Gastrocnemius medialis (tissue), 4 donors: ENCODE measurements around the gene DMKN. TPM values are rescaled to one million over a fixed set of nuclear protein-coding genes. Genes with fewer than 3 reads are reported as not detected.

Experiments
- ATAC-seq, 2 donors: fragments of 150-250 bp; one replicate each; pipeline ENCODE4 v1.9.1; 2016
- DNase-seq, 2 donors: peaks; one replicate each; pipeline ENCODE4 v3.0.0-alpha.2; 2019
- H3K27ac ChIP-seq, 4 donors: fragments of 200-600 bp; sonication (generic); 1 replicate in 1 of 4; 2 replicates in 3 of 4; pipeline ENCODE4 v1.5.1; 2016 to 2018; ENCODE audit warnings: mild to moderate bottlenecking in 2 of 4, moderate library complexity in 1 of 4
- H3K27me3 ChIP-seq, 3 donors: fragments of 200-600 bp; sonication (generic) in 2 of 3; 1 replicate in 1 of 3; 2 replicates in 2 of 3; pipeline versions ENCODE4 v1.5.1 to v1.6.0; 2016 to 2019; ENCODE audit warnings: mild to moderate bottlenecking in 1 of 3, moderate library complexity in 1 of 3
- H3K36me3 ChIP-seq, 2 donors: fragments of 200-600 bp; sonication (generic) in 1 of 2; one replicate each; pipeline ENCODE4 v1.5.1; 2017 to 2018
- H3K4me1 ChIP-seq, 2 donors: fragments of 200-600 bp; sonication (generic) in 1 of 2; one replicate each; pipeline ENCODE4 v1.5.1; 2016 to 2017; ENCODE audit warnings: mild to moderate bottlenecking in 2 of 2
- H3K4me3 ChIP-seq, 4 donors: fragments of 200-600 bp; sonication (generic) in 3 of 4; 1 replicate in 1 of 4; 2 replicates in 3 of 4; pipeline ENCODE4 v1.5.1; 2016 to 2019; ENCODE audit warnings: mild to moderate bottlenecking in 2 of 4
- H3K9me3 ChIP-seq, 3 donors: fragments of 200-600 bp; sonication (generic) in 2 of 3; 1 replicate in 1 of 3; 2 replicates in 2 of 3; pipeline ENCODE4 v1.5.1; 2016 to 2019
- CTCF ChIP-seq, 5 experiments: fragments of 450-650 bp in 3 of 5; fragments of 200-600 bp in 2 of 5; sonication (generic) in 2 of 5; IDR thresholded peaks in 4 of 5; conservative IDR thresholded peaks in 1 of 5; 1 replicate in 4 of 5; 2 replicates in 1 of 5; pipeline ENCODE4 v1.5.1; 2016 to 2019; ENCODE audit warnings: antibody characterized with exemption in 5 of 5, mild to moderate bottlenecking in 3 of 5, moderate library complexity in 3 of 5
- POLR2A ChIP-seq, 2 donors: fragments of 450-650 bp; IDR thresholded peaks; one replicate each; pipeline ENCODE4 v1.6.1; 2017; ENCODE audit warnings: antibody characterized with exemption in 2 of 2, mild to moderate bottlenecking in 2 of 2, moderate library complexity in 2 of 2
- in situ Hi-C, 4 donors: fragments of 200-750 bp; cut with MboI; loops; one replicate each; pipeline versions ENCODE4 v1.15.0 to v1.8.0; 2017; ENCODE audit warnings: low sequenced_read_pairs in 4 of 4
- intact Hi-C: fragments of 100-400 bp; cut with DNase I; formaldehyde crosslinking; loops from one replicate; pipeline ENCODE4 v1.15.1; 2023; ENCODE audit warnings: low total_unique reads
- total RNA-seq, 4 donors: library from RNA; depleted of rRNA; stranded (reverse); fragments of >200 nt; gene quantifications; one replicate each; pipeline versions ENCODE4 v1.1.0 to v1.2.3, GENCODE V29; 2016

DMKN gene
- total RNA-seq, 4 donors from 2014 or later, result 0.89 TPM; not detected in 3

- H3K4me1 ChIP-seq, result peaks cover 0 to 9% of the 10 kb centered on the region in 2 donors
- in situ Hi-C loops (no loop called here), intact Hi-C loops (no loop called here)
- peaks cover 15 to 24% (median 23%) of the 10 kb centered on the region in 3 donors for H3K27me3 ChIP-seq
- H3K27ac ChIP-seq, result no peak overlapping the region
- no peak overlapping the region for H3K4me3 ChIP-seq
- DNase-seq (no peak), ATAC-seq (no peak)
- TF ChIP-seq CTCF (IDR thresholded peaks at IDR 0.05 in 4 of 5, conservative IDR thresholded peaks at IDR 0.05 in 1 of 5) (no peak), POLR2A (IDR thresholded peaks at IDR 0.05) (no peak)
- no peaks in the 10 kb centered on the region for H3K36me3 ChIP-seq
- H3K9me3 ChIP-seq, result no peaks in the 10 kb centered on the region
Observed at GRCh38 chr19:35555301-35556005, 42.0 kb upstream of the DMKN start.

GRCh38 chr19:35554076-35554475, 40.6 kb upstream of the DMKN start:
- TF ChIP-seq POLR2A (IDR thresholded peaks at IDR 0.05), result no peak
- TF ChIP-seq CTCF (IDR thresholded peaks at IDR 0.05 in 4 of 5, conservative IDR thresholded peaks at IDR 0.05 in 1 of 5), result no peak
- intact Hi-C loops, result no loop called here
- Histone ChIP-seq H3K4me1 (peaks cover 0 to 12% of the 10 kb centered on the region in 2 donors), H3K36me3 (no peaks in the 10 kb centered on the region), H3K4me3 (no peak overlapping the region), H3K27me3 (peaks cover 12 to 14% (median 13%) of the 10 kb centered on the region in 3 donors), H3K9me3 (no peaks in the 10 kb centered on the region), H3K27ac (no peak overlapping the region)
- ATAC-seq (no peak), DNase-seq (no peak)
- in situ Hi-C loops, result no loop called here

GRCh38 chr19:35553385-35554000, 40.0 kb upstream of the DMKN start:
- TF ChIP-seq POLR2A (IDR thresholded peaks at IDR 0.05) (no peak), CTCF (IDR thresholded peaks at IDR 0.05 in 4 of 5, conservative IDR thresholded peaks at IDR 0.05 in 1 of 5) (no peak)
- DNase-seq, result no peak
- Histone ChIP-seq H3K27me3 (peaks cover 7 to 8% (median 8%) of the 10 kb centered on the region in 3 donors), H3K27ac (no peak overlapping the region), H3K4me3 (no peak overlapping the region), H3K36me3 (no peaks in the 10 kb centered on the region), H3K4me1 (peaks cover 0 to 14% of the 10 kb centered on the region in 2 donors), H3K9me3 (no peaks in the 10 kb centered on the region)
- intact Hi-C loops, result no loop called here
- in situ Hi-C loops, result no loop called here
- ATAC-seq, result no peak

GRCh38 chr19:35552534-35553384, 39.3 kb upstream of the DMKN start:
- H3K9me3 ChIP-seq, result no peaks in the 10 kb centered on the region
- ATAC-seq, result no peak
- intact Hi-C loops (no loop called here), in situ Hi-C loops (no loop called here)
- TF ChIP-seq POLR2A (IDR thresholded peaks at IDR 0.05) (no peak), CTCF (IDR thresholded peaks at IDR 0.05 in 4 of 5, conservative IDR thresholded peaks at IDR 0.05 in 1 of 5) (no peak)
- H3K4me3 ChIP-seq, result no peak overlapping the region
- peaks cover 0 to 8% of the 10 kb centered on the region in 2 donors for H3K4me1 ChIP-seq
- H3K36me3 ChIP-seq, result peaks cover 0 to under 1% of the 10 kb centered on the region in 2 donors
- peaks cover 0 to 2% (median under 1%) of the 10 kb centered on the region in 3 donors for H3K27me3 ChIP-seq
- no peak for DNase-seq
- no peak overlapping the region for H3K27ac ChIP-seq
